Measurements from ENCODE around the gene RASSF9.

DNA sequence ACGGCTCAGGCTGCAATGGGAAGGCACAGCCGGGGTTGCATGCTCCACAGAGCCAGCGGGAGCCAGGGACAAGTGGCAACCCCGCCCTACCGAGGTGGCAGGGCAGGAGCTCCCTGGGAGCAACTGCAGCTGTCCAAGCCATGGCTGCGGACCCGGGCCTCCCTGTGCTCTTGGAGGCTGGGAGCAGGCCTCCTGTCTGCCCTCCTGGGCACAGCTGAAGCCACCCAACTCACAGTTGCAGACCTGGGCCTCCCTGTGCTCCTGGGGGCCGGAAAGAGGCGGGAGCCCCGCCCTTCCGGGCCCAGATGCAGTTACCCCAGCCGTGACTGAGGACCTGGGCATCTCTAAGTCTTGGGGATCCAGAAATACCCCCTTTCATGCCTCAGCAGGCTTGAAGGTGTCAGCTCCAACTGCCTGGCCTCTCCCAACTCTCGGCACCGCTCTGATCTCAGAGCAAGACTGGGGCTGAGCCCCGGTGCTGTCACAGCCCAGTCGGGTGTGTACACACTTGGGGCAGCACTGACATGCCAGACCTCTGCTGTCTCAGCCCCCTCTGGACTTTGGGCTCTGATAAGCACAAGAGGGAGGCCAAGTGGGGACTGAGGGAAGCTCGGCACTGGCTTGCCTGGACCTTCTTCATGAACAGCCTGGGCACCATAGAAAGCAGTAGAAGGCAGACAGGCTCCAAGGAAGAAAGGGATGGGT lies 7.5 kb upstream of the RASSF9 start:
- TF ChIP-seq, protein P1, sequence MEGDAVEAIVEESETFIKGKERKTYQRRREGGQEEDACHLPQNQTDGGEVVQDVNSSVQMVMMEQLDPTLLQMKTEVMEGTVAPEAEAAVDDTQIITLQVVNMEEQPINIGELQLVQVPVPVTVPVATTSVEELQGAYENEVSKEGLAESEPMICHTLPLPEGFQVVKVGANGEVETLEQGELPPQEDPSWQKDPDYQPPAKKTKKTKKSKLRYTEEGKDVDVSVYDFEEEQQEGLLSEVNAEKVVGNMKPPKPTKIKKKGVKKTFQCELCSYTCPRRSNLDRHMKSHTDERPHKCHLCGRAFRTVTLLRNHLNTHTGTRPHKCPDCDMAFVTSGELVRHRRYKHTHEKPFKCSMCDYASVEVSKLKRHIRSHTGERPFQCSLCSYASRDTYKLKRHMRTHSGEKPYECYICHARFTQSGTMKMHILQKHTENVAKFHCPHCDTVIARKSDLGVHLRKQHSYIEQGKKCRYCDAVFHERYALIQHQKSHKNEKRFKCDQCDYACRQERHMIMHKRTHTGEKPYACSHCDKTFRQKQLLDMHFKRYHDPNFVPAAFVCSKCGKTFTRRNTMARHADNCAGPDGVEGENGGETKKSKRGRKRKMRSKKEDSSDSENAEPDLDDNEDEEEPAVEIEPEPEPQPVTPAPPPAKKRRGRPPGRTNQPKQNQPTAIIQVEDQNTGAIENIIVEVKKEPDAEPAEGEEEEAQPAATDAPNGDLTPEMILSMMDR (IDR thresholded peaks at IDR 0.05 in 2 of 3, conservative IDR thresholded peaks at IDR 0.05 in 1 of 3; ENCODE audit: control insufficient read depth in 2 of 3, extremely low read depth in 1 of 3, insufficient read depth in 1 of 3, low read depth in 3 of 3, low read length in 3 of 3), result no peak
- TF ChIP-seq POLR2A (IDR thresholded peaks at IDR 0.05; ENCODE audit: low read depth, low read length) (no peak), FOXM1 (IDR thresholded peaks at IDR 0.05; ENCODE audit: low read depth, low read length) (no peak), RAD21 (IDR thresholded peaks at IDR 0.05; ENCODE audit: insufficient read depth, low read depth, low read length) (no peak), BACH1 (IDR thresholded peaks at IDR 0.05; ENCODE audit: borderline replicate concordance) (no peak), CHD2 (IDR thresholded peaks at IDR 0.05; ENCODE audit: borderline replicate concordance, low read depth, low read length) (no peak), RAD51 (IDR thresholded peaks at IDR 0.05) (no peak)
- TF ChIP-seq, protein P2, sequence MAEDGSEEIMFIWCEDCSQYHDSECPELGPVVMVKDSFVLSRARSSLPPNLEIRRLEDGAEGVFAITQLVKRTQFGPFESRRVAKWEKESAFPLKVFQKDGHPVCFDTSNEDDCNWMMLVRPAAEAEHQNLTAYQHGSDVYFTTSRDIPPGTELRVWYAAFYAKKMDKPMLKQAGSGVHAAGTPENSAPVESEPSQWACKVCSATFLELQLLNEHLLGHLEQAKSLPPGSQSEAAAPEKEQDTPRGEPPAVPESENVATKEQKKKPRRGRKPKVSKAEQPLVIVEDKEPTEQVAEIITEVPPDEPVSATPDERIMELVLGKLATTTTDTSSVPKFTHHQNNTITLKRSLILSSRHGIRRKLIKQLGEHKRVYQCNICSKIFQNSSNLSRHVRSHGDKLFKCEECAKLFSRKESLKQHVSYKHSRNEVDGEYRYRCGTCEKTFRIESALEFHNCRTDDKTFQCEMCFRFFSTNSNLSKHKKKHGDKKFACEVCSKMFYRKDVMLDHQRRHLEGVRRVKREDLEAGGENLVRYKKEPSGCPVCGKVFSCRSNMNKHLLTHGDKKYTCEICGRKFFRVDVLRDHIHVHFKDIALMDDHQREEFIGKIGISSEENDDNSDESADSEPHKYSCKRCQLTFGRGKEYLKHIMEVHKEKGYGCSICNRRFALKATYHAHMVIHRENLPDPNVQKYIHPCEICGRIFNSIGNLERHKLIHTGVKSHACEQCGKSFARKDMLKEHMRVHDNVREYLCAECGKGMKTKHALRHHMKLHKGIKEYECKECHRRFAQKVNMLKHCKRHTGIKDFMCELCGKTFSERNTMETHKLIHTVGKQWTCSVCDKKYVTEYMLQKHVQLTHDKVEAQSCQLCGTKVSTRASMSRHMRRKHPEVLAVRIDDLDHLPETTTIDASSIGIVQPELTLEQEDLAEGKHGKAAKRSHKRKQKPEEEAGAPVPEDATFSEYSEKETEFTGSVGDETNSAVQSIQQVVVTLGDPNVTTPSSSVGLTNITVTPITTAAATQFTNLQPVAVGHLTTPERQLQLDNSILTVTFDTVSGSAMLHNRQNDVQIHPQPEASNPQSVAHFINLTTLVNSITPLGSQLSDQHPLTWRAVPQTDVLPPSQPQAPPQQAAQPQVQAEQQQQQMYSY (CRISPR knock-in tag; IDR thresholded peaks at IDR 0.05), result no peak
